OCI-LY3 (cell line): Measurements from ENCODE around the gene LAMA3.

Experiments used
- EZH2phosphoT487 ChIP-seq: fragments of 200-600 bp; shearing (Covaris generic); IDR thresholded peaks from 2 replicates; pipeline ENCODE4 v1.6.1; 2018; ENCODE audit warnings: antibody characterized with exemption, mixed run types, low read depth
- TF ChIP-seq, protein P1 (sequence below): fragments of 200-600, 300-600 bp; sonication (generic); IDR thresholded peaks from 2 replicates; pipeline ENCODE4 v1.5.1; 2014; ENCODE audit warnings: antibody characterized with exemption, low read length, low read depth

GRCh38 chr18:23737578-23737977, 48.3 kb downstream of the LAMA3 start:
- TF ChIP-seq, protein P1, sequence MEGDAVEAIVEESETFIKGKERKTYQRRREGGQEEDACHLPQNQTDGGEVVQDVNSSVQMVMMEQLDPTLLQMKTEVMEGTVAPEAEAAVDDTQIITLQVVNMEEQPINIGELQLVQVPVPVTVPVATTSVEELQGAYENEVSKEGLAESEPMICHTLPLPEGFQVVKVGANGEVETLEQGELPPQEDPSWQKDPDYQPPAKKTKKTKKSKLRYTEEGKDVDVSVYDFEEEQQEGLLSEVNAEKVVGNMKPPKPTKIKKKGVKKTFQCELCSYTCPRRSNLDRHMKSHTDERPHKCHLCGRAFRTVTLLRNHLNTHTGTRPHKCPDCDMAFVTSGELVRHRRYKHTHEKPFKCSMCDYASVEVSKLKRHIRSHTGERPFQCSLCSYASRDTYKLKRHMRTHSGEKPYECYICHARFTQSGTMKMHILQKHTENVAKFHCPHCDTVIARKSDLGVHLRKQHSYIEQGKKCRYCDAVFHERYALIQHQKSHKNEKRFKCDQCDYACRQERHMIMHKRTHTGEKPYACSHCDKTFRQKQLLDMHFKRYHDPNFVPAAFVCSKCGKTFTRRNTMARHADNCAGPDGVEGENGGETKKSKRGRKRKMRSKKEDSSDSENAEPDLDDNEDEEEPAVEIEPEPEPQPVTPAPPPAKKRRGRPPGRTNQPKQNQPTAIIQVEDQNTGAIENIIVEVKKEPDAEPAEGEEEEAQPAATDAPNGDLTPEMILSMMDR = no peak
- TF ChIP-seq EZH2phosphoT487 = no peak
